ENCODE data around the gene DNAJC25.

The DNAJC25 gene

GRCh38 chr9:111631214-111631971, at the start of gene DNAJC25:
Gene DNAJC25 (plus strand): TSS chr9:111631334. CDS start chr9:111631408, 74 bp downstream.
- Histone ChIP-seq H3K27ac (ENCODE audit: low read length) (peak within 1 kb of the TSS; percentile 62), H3K4me2 (ENCODE audit: insufficient read depth, low read length) (peak within 1 kb of the TSS; percentile 92), H3K36me3 (ENCODE audit: insufficient read depth, low read length) (no peaks in the 10 kb centered on the region; the same call in 1 of the 2 replicates), H3K9ac (ENCODE audit: low read depth, low read length) (peak within 1 kb of the TSS; percentile 79), H3K79me2 (ENCODE audit: insufficient read depth, low read length) (peaks cover 50% of the 10 kb centered on the region), H4K20me1 (ENCODE audit: insufficient read depth, low read length) (peaks cover 22% of the 10 kb centered on the region; the same call in 1 of the 2 replicates), H3K9me3 (ENCODE audit: insufficient read depth, low read length, severe bottlenecking) (no peaks in the 10 kb centered on the region), H3K4me1 (ENCODE audit: insufficient read depth, low read length) (peaks cover 41% of the 10 kb centered on the region), H2AFZ (ENCODE audit: low read depth, low read length) (peak within 1 kb of the TSS; percentile 82), H3K27me3 (ENCODE audit: insufficient read depth, low read length, poor library complexity) (no peaks in the 10 kb centered on the region), H3K4me3 (ENCODE audit: low read depth in 1 of 2, low read length in 2 of 2) (peak within 1 kb of the TSS; percentile 62 to 86)
- peak; percentile 96 for DNase-seq
- peak; percentile 97 for ATAC-seq (ENCODE audit: insufficient read depth, low read depth)
- no peak for TF ChIP-seq EZH2 (IDR thresholded peaks at IDR 0.05; ENCODE audit: borderline replicate concordance, low read depth, low read length, severe bottlenecking)
- TF ChIP-seq CTCF (IDR thresholded peaks at IDR 0.05; ENCODE audit: borderline replicate concordance, extremely low read depth, low read length, poor library complexity, severe bottlenecking): no peak

- H2AFZ ChIP-seq (ENCODE audit: low read depth, low read length): no peak overlapping the region
- no peak for DNase-seq
- H3K27ac ChIP-seq (ENCODE audit: low read length): no peak overlapping the region
- ATAC-seq (ENCODE audit: insufficient read depth, low read depth): no peak
- H3K79me2 ChIP-seq (ENCODE audit: insufficient read depth, low read length): no peaks in the 10 kb centered on the region
- no peaks in the 10 kb centered on the region for H3K4me1 ChIP-seq (ENCODE audit: insufficient read depth, low read length)
- no peaks in the 10 kb centered on the region for H4K20me1 ChIP-seq (ENCODE audit: insufficient read depth, low read length)
- no peaks in the 10 kb centered on the region for H3K36me3 ChIP-seq (ENCODE audit: insufficient read depth, low read length)
- no peak for TF ChIP-seq CTCF (IDR thresholded peaks at IDR 0.05; ENCODE audit: borderline replicate concordance, extremely low read depth, low read length, poor library complexity, severe bottlenecking)
- TF ChIP-seq EZH2 (IDR thresholded peaks at IDR 0.05; ENCODE audit: borderline replicate concordance, low read depth, low read length, severe bottlenecking): no peak
- no peak overlapping the region for H3K4me3 ChIP-seq (ENCODE audit: low read depth in 1 of 2, low read length in 2 of 2)
- H3K27me3 ChIP-seq (ENCODE audit: insufficient read depth, low read length, poor library complexity): peaks cover 5% of the 10 kb centered on the region
- no peak overlapping the region for H3K4me2 ChIP-seq (ENCODE audit: insufficient read depth, low read length)
- no peaks in the 10 kb centered on the region for H3K9me3 ChIP-seq (ENCODE audit: insufficient read depth, low read length, severe bottlenecking)
- H3K9ac ChIP-seq (ENCODE audit: low read depth, low read length): no peak overlapping the region
These were observed 48.2 kb upstream of the DNAJC25 start for GRCh38 chr9:111582888-111583287.

- Histone ChIP-seq H3K27me3 (ENCODE audit: insufficient read depth, low read length, poor library complexity) (peaks cover 5% of the 10 kb centered on the region), H3K9me3 (ENCODE audit: insufficient read depth, low read length, severe bottlenecking) (no peaks in the 10 kb centered on the region), H3K36me3 (ENCODE audit: insufficient read depth, low read length) (no peaks in the 10 kb centered on the region), H3K4me1 (ENCODE audit: insufficient read depth, low read length) (no peaks in the 10 kb centered on the region), H2AFZ (ENCODE audit: low read depth, low read length) (no peak overlapping the region), H3K4me3 (ENCODE audit: low read depth in 1 of 2, low read length in 2 of 2) (no peak overlapping the region), H3K79me2 (ENCODE audit: insufficient read depth, low read length) (no peaks in the 10 kb centered on the region), H3K4me2 (ENCODE audit: insufficient read depth, low read length) (no peak overlapping the region), H3K9ac (ENCODE audit: low read depth, low read length) (no peak overlapping the region), H3K27ac (ENCODE audit: low read length) (no peak overlapping the region), H4K20me1 (ENCODE audit: insufficient read depth, low read length) (no peaks in the 10 kb centered on the region)
- DNase-seq: no peak
- TF ChIP-seq EZH2 (IDR thresholded peaks at IDR 0.05; ENCODE audit: borderline replicate concordance, low read depth, low read length, severe bottlenecking) (no peak), CTCF (IDR thresholded peaks at IDR 0.05; ENCODE audit: borderline replicate concordance, extremely low read depth, low read length, poor library complexity, severe bottlenecking) (no peak)
- no peak for ATAC-seq (ENCODE audit: insufficient read depth, low read depth)
These were observed 44.8 kb upstream of the DNAJC25 start for GRCh38 chr9:111586378-111586777.
